Sigmoid colon (tissue), 3 donors: ENCODE measurements around the gene UROC1.

Source experiments
- CTCF ChIP-seq, 4 experiments: fragments of 450-650 bp in 3 of 4; fragments of 200-600 bp in 1 of 4; IDR thresholded peaks; one replicate each; pipeline ENCODE4 v1.5.1; 2016 to 2019; ENCODE audit warnings: antibody characterized with exemption in 4 of 4, mild to moderate bottlenecking in 3 of 4, moderate library complexity in 2 of 4
- POLR2A ChIP-seq, 2 donors: fragments of 450-650 bp; IDR thresholded peaks; one replicate each; pipeline ENCODE4 v1.6.1; 2016; ENCODE audit warnings: antibody characterized with exemption in 2 of 2, mild to moderate bottlenecking in 2 of 2, moderate library complexity in 2 of 2

GRCh38 chr3:126521122-126521891 is 3.7 kb upstream of the UROC1 start:
- TF ChIP-seq CTCF (IDR thresholded peaks at IDR 0.05) (no peak), POLR2A (IDR thresholded peaks at IDR 0.05) (no peak)
